ENCODE measurements around the gene C19orf25.

Gene C19orf25

GRCh38 chr19:1455336-1456120 lies 23.5 kb downstream of the C19orf25 start:
- no peaks in the 10 kb centered on the region for H3K36me3 ChIP-seq (ENCODE audit: control insufficient read depth in 2 of 2, insufficient read depth in 2 of 2, low read length in 2 of 2)
- H3K4me3 ChIP-seq (ENCODE audit: low read length in 2 of 2): no peak overlapping the region
- H3K27ac ChIP-seq (ENCODE audit: low read depth in 2 of 2, low read length in 2 of 2): no peak overlapping the region
- H3K9ac ChIP-seq (ENCODE audit: low read depth in 1 of 2, low read length in 2 of 2): no peak overlapping the region
- H3K27me3 ChIP-seq (ENCODE audit: control insufficient read depth in 2 of 2, insufficient read depth in 2 of 2, low read length in 2 of 2): peaks cover 43 to 63% of the 10 kb centered on the region in 2 donors
- H3K9me3 ChIP-seq (ENCODE audit: control insufficient read depth in 2 of 2, low read length in 2 of 2): no peaks in the 10 kb centered on the region
- H3K4me1 ChIP-seq (ENCODE audit: control insufficient read depth in 2 of 2, insufficient read depth in 2 of 2, low read length in 2 of 2): peaks cover 8 to 9% of the 10 kb centered on the region in 2 donors

- H3K9ac ChIP-seq (ENCODE audit: low read depth in 1 of 2, low read length in 2 of 2): no peak overlapping the region
- no peak overlapping the region for H3K27ac ChIP-seq (ENCODE audit: low read depth in 2 of 2, low read length in 2 of 2)
- H3K9me3 ChIP-seq (ENCODE audit: control insufficient read depth in 2 of 2, low read length in 2 of 2): no peaks in the 10 kb centered on the region
- H3K27me3 ChIP-seq (ENCODE audit: control insufficient read depth in 2 of 2, insufficient read depth in 2 of 2, low read length in 2 of 2): peaks cover 46 to 68% of the 10 kb centered on the region in 2 donors
- H3K4me3 ChIP-seq (ENCODE audit: low read length in 2 of 2): no peak overlapping the region
- H3K36me3 ChIP-seq (ENCODE audit: control insufficient read depth in 2 of 2, insufficient read depth in 2 of 2, low read length in 2 of 2): no peaks in the 10 kb centered on the region
- H3K4me1 ChIP-seq (ENCODE audit: control insufficient read depth in 2 of 2, insufficient read depth in 2 of 2, low read length in 2 of 2): peaks cover 8 to 9% of the 10 kb centered on the region in 2 donors
Measured at GRCh38 chr19:1455002-1455335, 24.0 kb downstream of the C19orf25 start.

- Histone ChIP-seq H3K36me3 (ENCODE audit: control insufficient read depth in 2 of 2, insufficient read depth in 2 of 2, low read length in 2 of 2) (no peaks in the 10 kb centered on the region), H3K27me3 (ENCODE audit: control insufficient read depth in 2 of 2, insufficient read depth in 2 of 2, low read length in 2 of 2) (peaks cover 49 to 72% of the 10 kb centered on the region in 2 donors), H3K27ac (ENCODE audit: low read depth in 2 of 2, low read length in 2 of 2) (no peak overlapping the region)
Measured at GRCh38 chr19:1453525-1454364, 25.3 kb downstream of the C19orf25 start.

GRCh38 chr19:1452802-1453524 lies 26.1 kb downstream of the C19orf25 start:
- Histone ChIP-seq H3K4me3 (ENCODE audit: low read length in 2 of 2) (no peak overlapping the region), H3K27ac (ENCODE audit: low read depth in 2 of 2, low read length in 2 of 2) (no peak overlapping the region), H3K9me3 (ENCODE audit: control insufficient read depth in 2 of 2, low read length in 2 of 2) (no peaks in the 10 kb centered on the region), H3K9ac (ENCODE audit: low read depth in 1 of 2, low read length in 2 of 2) (no peak overlapping the region), H3K4me1 (ENCODE audit: control insufficient read depth in 2 of 2, insufficient read depth in 2 of 2, low read length in 2 of 2) (peaks cover 8 to 9% of the 10 kb centered on the region in 2 donors), H3K27me3 (ENCODE audit: control insufficient read depth in 2 of 2, insufficient read depth in 2 of 2, low read length in 2 of 2) (peaks cover 46 to 69% of the 10 kb centered on the region in 2 donors), H3K36me3 (ENCODE audit: control insufficient read depth in 2 of 2, insufficient read depth in 2 of 2, low read length in 2 of 2) (no peaks in the 10 kb centered on the region)

More at GRCh38 chr19:1453525-1454364, 25.3 kb downstream of the C19orf25 start:
- H3K4me1 ChIP-seq (ENCODE audit: control insufficient read depth in 2 of 2, insufficient read depth in 2 of 2, low read length in 2 of 2): peaks cover 8 to 9% of the 10 kb centered on the region in 2 donors
- no peaks in the 10 kb centered on the region for H3K9me3 ChIP-seq (ENCODE audit: control insufficient read depth in 2 of 2, low read length in 2 of 2)
- no peak overlapping the region for H3K4me3 ChIP-seq (ENCODE audit: low read length in 2 of 2)
- H3K9ac ChIP-seq (ENCODE audit: low read depth in 1 of 2, low read length in 2 of 2): no peak overlapping the region

GRCh38 chr19:1451916-1452801 lies 26.9 kb downstream of the C19orf25 start:
- H3K9ac ChIP-seq (ENCODE audit: low read depth in 1 of 2, low read length in 2 of 2): no peak overlapping the region
- H3K4me3 ChIP-seq (ENCODE audit: low read length in 2 of 2): no peak overlapping the region
- H3K27ac ChIP-seq (ENCODE audit: low read depth in 2 of 2, low read length in 2 of 2): no peak overlapping the region
- peaks cover 50 to 70% of the 10 kb centered on the region in 2 donors for H3K27me3 ChIP-seq (ENCODE audit: control insufficient read depth in 2 of 2, insufficient read depth in 2 of 2, low read length in 2 of 2)
- no peaks in the 10 kb centered on the region for H3K9me3 ChIP-seq (ENCODE audit: control insufficient read depth in 2 of 2, low read length in 2 of 2)
- peaks cover 8 to 9% of the 10 kb centered on the region in 2 donors for H3K4me1 ChIP-seq (ENCODE audit: control insufficient read depth in 2 of 2, insufficient read depth in 2 of 2, low read length in 2 of 2)
- H3K36me3 ChIP-seq (ENCODE audit: control insufficient read depth in 2 of 2, insufficient read depth in 2 of 2, low read length in 2 of 2): no peaks in the 10 kb centered on the region

- no peak overlapping the region for H3K9ac ChIP-seq (ENCODE audit: low read depth in 1 of 2, low read length in 2 of 2)
- no peak overlapping the region for H3K4me3 ChIP-seq (ENCODE audit: low read length in 2 of 2)
- H3K36me3 ChIP-seq (ENCODE audit: control insufficient read depth in 2 of 2, insufficient read depth in 2 of 2, low read length in 2 of 2): no peaks in the 10 kb centered on the region
- H3K27ac ChIP-seq (ENCODE audit: low read depth in 2 of 2, low read length in 2 of 2): no peak overlapping the region
- H3K9me3 ChIP-seq (ENCODE audit: control insufficient read depth in 2 of 2, low read length in 2 of 2): no peaks in the 10 kb centered on the region
- H3K4me1 ChIP-seq (ENCODE audit: control insufficient read depth in 2 of 2, insufficient read depth in 2 of 2, low read length in 2 of 2): peaks cover 5 to 7% of the 10 kb centered on the region in 2 donors
- peaks cover 49 to 74% of the 10 kb centered on the region in 2 donors for H3K27me3 ChIP-seq (ENCODE audit: control insufficient read depth in 2 of 2, insufficient read depth in 2 of 2, low read length in 2 of 2)
Measured at GRCh38 chr19:1450735-1451731, 28.0 kb downstream of the C19orf25 start.

- H3K9ac ChIP-seq (ENCODE audit: low read depth in 1 of 2, low read length in 2 of 2): no peak within 1 kb of the TSS
- H3K4me1 ChIP-seq (ENCODE audit: control insufficient read depth in 2 of 2, insufficient read depth in 2 of 2, low read length in 2 of 2): peaks cover 7 to 8% of the 10 kb centered on the region in 2 donors
- H3K27ac ChIP-seq (ENCODE audit: low read depth in 2 of 2, low read length in 2 of 2): no peak within 1 kb of the TSS
- no peaks in the 10 kb centered on the region for H3K9me3 ChIP-seq (ENCODE audit: control insufficient read depth in 2 of 2, low read length in 2 of 2)
- no peaks in the 10 kb centered on the region for H3K36me3 ChIP-seq (ENCODE audit: control insufficient read depth in 2 of 2, insufficient read depth in 2 of 2, low read length in 2 of 2)
- H3K4me3 ChIP-seq (ENCODE audit: low read length in 2 of 2): no peak within 1 kb of the TSS
- H3K27me3 ChIP-seq (ENCODE audit: control insufficient read depth in 2 of 2, insufficient read depth in 2 of 2, low read length in 2 of 2): peaks cover 51 to 69% of the 10 kb centered on the region in 2 donors
Measured at GRCh38 chr19:1449467-1450442, 29.3 kb downstream of the C19orf25 start, which contains the start of gene APC2. APC2 (plus strand) TSS chr19:1450121; CDS start chr19:1453002, 2,881 bp downstream.

GRCh38 chr19:1447944-1448343 lies 31.1 kb downstream of the C19orf25 start:
- Histone ChIP-seq H3K27me3 (ENCODE audit: control insufficient read depth in 2 of 2, insufficient read depth in 2 of 2, low read length in 2 of 2) (peaks cover 43 to 58% of the 10 kb centered on the region in 2 donors), H3K4me1 (ENCODE audit: control insufficient read depth in 2 of 2, insufficient read depth in 2 of 2, low read length in 2 of 2) (peaks cover 7 to 9% of the 10 kb centered on the region in 2 donors), H3K9me3 (ENCODE audit: control insufficient read depth in 2 of 2, low read length in 2 of 2) (no peaks in the 10 kb centered on the region), H3K27ac (ENCODE audit: low read depth in 2 of 2, low read length in 2 of 2) (no peak overlapping the region), H3K36me3 (ENCODE audit: control insufficient read depth in 2 of 2, insufficient read depth in 2 of 2, low read length in 2 of 2) (no peaks in the 10 kb centered on the region), H3K9ac (ENCODE audit: low read depth in 1 of 2, low read length in 2 of 2) (no peak overlapping the region), H3K4me3 (ENCODE audit: low read length in 2 of 2) (no peak overlapping the region)

All from mucosa of rectum (tissue), 2 donors.